ENCODE data around the gene WNT7A. TPM values are rescaled to one million over a fixed set of nuclear protein-coding genes. Genes with fewer than 3 reads are reported as not detected.
"Not testable (repeated sequence)": the region's sequence is repeated elsewhere in the genome, so short reads cannot be mapped to it uniquely, and the experiment has no call there.

WNT7A gene
- total and polyA plus RNA-seq, 3 donors from 2014 or later, result 1.1 to 3.3 (median 1.1) TPM

DNA sequence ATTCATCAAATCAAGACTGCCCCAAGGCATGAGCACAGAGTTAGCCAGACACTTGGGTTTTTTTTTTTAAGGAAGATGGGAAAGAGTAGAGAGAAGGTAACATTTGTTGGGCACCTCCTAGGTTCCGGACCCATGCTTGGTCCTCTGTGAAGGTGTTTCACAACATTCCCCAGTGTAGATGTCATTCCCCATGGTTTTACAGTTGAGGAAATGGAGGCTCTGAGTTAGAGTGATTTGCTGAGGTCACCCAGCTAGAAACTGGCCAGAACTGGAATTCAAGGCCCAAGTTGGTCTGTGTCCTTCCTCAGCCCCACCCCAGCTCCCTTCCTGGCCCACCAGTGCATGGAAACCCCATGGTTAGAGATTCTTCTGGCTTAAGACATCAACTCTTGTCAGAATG is 19.9 kb downstream of the WNT7A start:
- H3K36me3 ChIP-seq (ENCODE audit: low read depth, missing control alignments), result no peaks in the 10 kb centered on the region
- TF ChIP-seq, protein P1, sequence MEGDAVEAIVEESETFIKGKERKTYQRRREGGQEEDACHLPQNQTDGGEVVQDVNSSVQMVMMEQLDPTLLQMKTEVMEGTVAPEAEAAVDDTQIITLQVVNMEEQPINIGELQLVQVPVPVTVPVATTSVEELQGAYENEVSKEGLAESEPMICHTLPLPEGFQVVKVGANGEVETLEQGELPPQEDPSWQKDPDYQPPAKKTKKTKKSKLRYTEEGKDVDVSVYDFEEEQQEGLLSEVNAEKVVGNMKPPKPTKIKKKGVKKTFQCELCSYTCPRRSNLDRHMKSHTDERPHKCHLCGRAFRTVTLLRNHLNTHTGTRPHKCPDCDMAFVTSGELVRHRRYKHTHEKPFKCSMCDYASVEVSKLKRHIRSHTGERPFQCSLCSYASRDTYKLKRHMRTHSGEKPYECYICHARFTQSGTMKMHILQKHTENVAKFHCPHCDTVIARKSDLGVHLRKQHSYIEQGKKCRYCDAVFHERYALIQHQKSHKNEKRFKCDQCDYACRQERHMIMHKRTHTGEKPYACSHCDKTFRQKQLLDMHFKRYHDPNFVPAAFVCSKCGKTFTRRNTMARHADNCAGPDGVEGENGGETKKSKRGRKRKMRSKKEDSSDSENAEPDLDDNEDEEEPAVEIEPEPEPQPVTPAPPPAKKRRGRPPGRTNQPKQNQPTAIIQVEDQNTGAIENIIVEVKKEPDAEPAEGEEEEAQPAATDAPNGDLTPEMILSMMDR (IDR thresholded peaks at IDR 0.05), result no peak
- TF ChIP-seq POLR2A (IDR thresholded peaks at IDR 0.05), result no peak
- H3K27ac ChIP-seq, result no peak overlapping the region
- no peaks in the 10 kb centered on the region for H3K9me3 ChIP-seq
- 94 to 100% methylated on average over 1 of the region's 1 CpG for WGBS, 2 donors
- no peak overlapping the region for H3K4me3 ChIP-seq
- no peaks in the 10 kb centered on the region for H3K27me3 ChIP-seq
- intact Hi-C loops (cut with DNase I; ENCODE audit: low total_unique reads), result no loop called here
- no peak for DNase-seq
- no peaks in the 10 kb centered on the region for H3K4me1 ChIP-seq

DNA sequence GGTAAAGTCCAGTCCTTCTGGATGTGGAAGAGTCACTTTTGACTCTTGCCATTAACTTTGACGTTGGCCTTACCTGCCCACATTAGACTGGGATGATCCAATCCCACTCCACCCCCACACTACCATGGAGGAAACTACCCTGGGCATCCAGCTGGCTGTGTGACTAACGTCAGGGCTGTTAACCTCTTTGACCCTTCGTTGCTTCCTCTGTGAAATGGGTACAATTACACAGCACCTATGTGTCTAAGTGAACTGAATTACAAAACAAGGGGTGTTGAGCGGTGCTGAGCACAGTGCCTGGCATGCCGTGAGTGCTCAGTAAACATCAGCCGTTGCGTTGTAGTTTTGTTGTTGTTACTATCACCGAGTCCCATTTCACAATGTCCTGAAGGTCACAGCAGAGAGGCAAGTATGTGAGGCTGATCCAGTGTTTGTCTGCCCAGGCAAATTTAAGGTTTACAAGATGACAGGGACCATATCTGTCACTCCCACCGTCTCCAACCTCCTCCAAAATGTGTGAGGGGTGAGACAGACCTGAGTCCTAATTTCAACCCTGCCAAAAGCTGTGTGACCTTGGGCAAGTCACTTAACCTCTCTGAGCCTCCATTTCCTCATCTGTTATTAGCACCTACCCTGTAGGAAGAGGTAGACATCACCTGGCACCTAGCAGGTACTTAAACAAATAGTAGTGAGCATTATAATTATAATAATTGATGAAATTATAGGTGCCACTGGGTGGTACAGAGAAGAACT is 20.9 kb downstream of the WNT7A start:
- H3K4me3 ChIP-seq, result no peak overlapping the region
- intact Hi-C loops (cut with DNase I; ENCODE audit: low total_unique reads), result no loop called here
- H3K36me3 ChIP-seq (ENCODE audit: low read depth, missing control alignments), result no peaks in the 10 kb centered on the region
- 79 to 82% methylated on average over 9 of the region's 9 CpGs for WGBS, 2 donors
- DNase-seq, result no peak
- H3K27ac ChIP-seq, result no peak overlapping the region
- H3K4me1 ChIP-seq, result no peaks in the 10 kb centered on the region
- TF ChIP-seq, protein P1 (IDR thresholded peaks at IDR 0.05), result no peak
- no peak for TF ChIP-seq POLR2A (IDR thresholded peaks at IDR 0.05)
- no peaks in the 10 kb centered on the region for H3K27me3 ChIP-seq
- no peaks in the 10 kb centered on the region for H3K9me3 ChIP-seq

DNA sequence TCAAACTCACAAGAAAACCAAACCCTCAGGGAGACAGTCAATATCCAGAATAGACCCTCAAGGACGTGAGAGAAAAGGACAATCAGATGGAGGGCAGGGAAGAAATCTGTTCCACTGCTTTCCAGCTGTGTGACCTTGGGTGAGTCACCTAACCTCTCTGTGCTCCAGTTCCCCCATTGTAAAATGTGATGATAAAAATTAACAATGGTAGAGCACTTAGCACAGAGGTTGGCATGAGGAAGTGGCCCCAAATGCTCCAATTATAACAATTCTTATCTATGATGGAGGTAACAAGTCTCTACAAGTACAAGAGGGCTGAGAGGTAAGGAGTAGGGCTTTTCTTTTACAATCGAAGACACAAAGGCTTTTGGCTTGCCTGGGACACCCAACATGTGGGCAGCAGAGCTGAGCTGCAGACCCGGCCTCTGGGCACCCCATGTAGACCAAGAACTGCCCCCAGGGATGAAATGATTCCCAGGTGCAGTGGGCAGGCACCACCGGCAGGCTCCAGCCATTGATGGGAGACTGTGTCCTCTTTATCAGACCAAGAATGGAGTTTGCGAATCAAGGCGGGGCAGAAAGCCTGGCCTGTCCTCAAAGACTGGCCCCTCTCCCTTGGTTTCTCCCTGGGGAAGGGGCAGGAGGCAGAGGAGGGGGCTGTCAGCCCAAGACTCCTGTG is 22.0 kb downstream of the WNT7A start:
- no peak for DNase-seq
- 76 to 91% methylated on average over 4 to 6 of the region's 6 CpGs for WGBS, 2 donors
- TF ChIP-seq POLR2A (IDR thresholded peaks at IDR 0.05), result no peak
- Histone ChIP-seq H3K9me3 (no peaks in the 10 kb centered on the region), H3K27ac (no peak overlapping the region), H3K36me3 (ENCODE audit: low read depth, missing control alignments) (no peaks in the 10 kb centered on the region), H3K4me3 (no peak overlapping the region), H3K27me3 (no peaks in the 10 kb centered on the region), H3K4me1 (no peaks in the 10 kb centered on the region)
- intact Hi-C loops (cut with DNase I; ENCODE audit: low total_unique reads), result no loop called here

DNA sequence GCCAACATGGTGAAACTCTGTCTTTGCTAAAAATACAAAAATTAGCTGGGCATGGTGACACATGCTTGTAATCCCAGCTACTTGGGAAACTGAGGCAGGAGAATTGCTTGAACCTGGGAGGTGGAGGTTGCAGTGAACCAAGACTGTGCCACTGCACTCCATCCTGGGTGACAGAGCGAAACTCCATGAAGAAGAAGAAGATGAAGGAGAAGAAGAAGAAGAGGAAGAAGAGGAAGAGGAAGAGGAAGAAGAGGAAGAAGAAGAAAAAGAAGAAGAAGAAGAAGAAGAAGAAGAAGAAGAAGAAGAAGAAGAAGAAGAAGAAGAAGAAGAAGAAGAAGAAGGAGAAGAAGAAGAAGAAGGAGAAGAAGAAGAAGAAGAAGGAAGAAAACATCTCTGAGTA is 23.2 kb downstream of the WNT7A start:
- H3K27me3 ChIP-seq; H3K27ac ChIP-seq; DNase-seq; intact Hi-C loops (cut with DNase I; ENCODE audit: low total_unique reads); H3K9me3 ChIP-seq; H3K4me3 ChIP-seq; H3K36me3 ChIP-seq (ENCODE audit: low read depth, missing control alignments); H3K4me1 ChIP-seq: not testable (repeated sequence)
- WGBS, 2 donors, result 71 to 89% methylated on average over 1 of the region's 1 CpG

DNA sequence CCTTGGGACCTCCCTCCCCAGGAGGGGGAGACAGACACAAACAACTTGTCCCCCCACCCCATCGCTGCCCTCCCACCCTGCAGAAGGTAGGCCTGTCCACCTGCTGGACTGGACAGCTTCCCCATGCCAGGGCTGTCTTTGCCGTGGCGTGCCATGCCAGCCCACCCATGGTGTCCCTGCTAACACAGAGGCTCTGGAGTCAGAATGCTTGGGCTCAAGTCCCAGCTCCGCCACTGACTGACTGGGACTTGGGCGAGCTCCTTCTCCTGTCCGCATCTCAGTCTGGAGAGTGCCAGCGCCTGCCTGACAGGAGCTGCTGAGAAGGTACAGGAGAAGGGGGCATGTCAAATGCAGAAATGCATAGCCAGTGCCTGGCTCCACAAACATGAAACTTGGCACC is 23.9 kb downstream of the WNT7A start:
- WGBS, 2 donors, result 89% methylated on average over 6 to 7 of the region's 7 CpGs
- H3K27ac ChIP-seq, result no peak overlapping the region
- H3K36me3 ChIP-seq (ENCODE audit: low read depth, missing control alignments), result no peaks in the 10 kb centered on the region
- H3K4me3 ChIP-seq, result no peak overlapping the region
- no peak for DNase-seq
- intact Hi-C loops (cut with DNase I; ENCODE audit: low total_unique reads), result no loop called here
- TF ChIP-seq POLR2A (IDR thresholded peaks at IDR 0.05), result no peak
- TF ChIP-seq, protein P1 (IDR thresholded peaks at IDR 0.05), result no peak
- no peaks in the 10 kb centered on the region for H3K4me1 ChIP-seq
- H3K9me3 ChIP-seq, result no peaks in the 10 kb centered on the region
- H3K27me3 ChIP-seq, result no peaks in the 10 kb centered on the region
